H1 (cell line): ENCODE data around the gene LRRC49. TPM values are rescaled to one million over a fixed set of nuclear protein-coding genes. Genes with fewer than 3 reads are reported as not detected.

Experiments
- CTCF ChIA-PET: fragments of 300-600 bp; sonication (Branson Sonifier 250); formaldehyde crosslinking; loops from one replicate; lab custom pipeline; 2021; ENCODE audit not compliant: partially characterized antibody; lab: Charles Lee
- POLR2A ChIA-PET: fragments of 300-600 bp; sonication (Branson Sonifier 250); formaldehyde crosslinking; loops from one replicate; lab custom pipeline; 2021; ENCODE audit warnings: inconsistent platforms; ENCODE audit not compliant: partially characterized antibody; lab: Charles Lee
- DNase-seq, 2 experiments: peaks; one replicate each; pipeline versions ENCODE4 v3.0.0 to v3.0.0-alpha.2; 2010 to 2022; ENCODE audit warnings: low spot score in 2 of 2, low read depth in 1 of 2, mixed read lengths in 1 of 2
- FAIRE-seq: peaks from 2 replicates; lab custom pipeline; 2011; peaks lifted over from hg19 to GRCh38; lab: Jason Lieb, UNC
- H2AFZ ChIP-seq: 2 replicates; pipeline ENCODE4 v1.8.1; 2012; ENCODE audit warnings: low read length, inconsistent platforms
- H2AK5ac ChIP-seq: 2 replicates; pipeline ENCODE4 v1.6.1; 2013; ENCODE audit warnings: low read depth, low read length
- H2BK120ac ChIP-seq: replicated peaks from 2 replicates; pipeline ENCODE3; 2013; ENCODE audit warnings: low read depth, low read length, inconsistent platforms
- H2BK12ac ChIP-seq: 2 replicates; pipeline ENCODE4 v1.6.1; 2013; ENCODE audit warnings: low read depth, low read length
- H2BK15ac ChIP-seq: 2 replicates; pipeline ENCODE4 v1.6.1; 2013; ENCODE audit warnings: low read length
- H2BK20ac ChIP-seq: 2 replicates; pipeline ENCODE4 v1.6.1; 2013; ENCODE audit warnings: low read length
- H2BK5ac ChIP-seq: 2 replicates; pipeline ENCODE4 v1.6.1; 2013; ENCODE audit warnings: low read depth, low read length
- H3K14ac ChIP-seq: 2 replicates; pipeline ENCODE4 v1.6.1; 2013; ENCODE audit warnings: inconsistent platforms; ENCODE audit not compliant: insufficient read length
- H3K18ac ChIP-seq: 2 replicates; pipeline ENCODE4 v1.6.1; 2013; ENCODE audit warnings: low read length; ENCODE audit errors: extremely low read depth
- H3K23ac ChIP-seq: 2 replicates; pipeline ENCODE4 v1.6.1; 2013; ENCODE audit warnings: inconsistent platforms; ENCODE audit not compliant: insufficient read length
- H3K23me2 ChIP-seq: 2 replicates; pipeline ENCODE4 v1.6.1; 2013; ENCODE audit warnings: low read depth, low read length
- H3K27ac ChIP-seq: 2 replicates; pipeline ENCODE4 v1.6.1; 2011; ENCODE audit warnings: low read depth, low read length, inconsistent platforms
- H3K27me3 ChIP-seq, 4 experiments: replicated peaks in 1 of 4; 1 replicate in 1 of 4; 2 replicates in 3 of 4; pipeline versions ENCODE4 v1.6.1 to v1.8.1; 2011 to 2013; ENCODE audit warnings: low read length in 3 of 4, mild to moderate bottlenecking in 3 of 4, inconsistent platforms in 2 of 4, mixed read lengths in 2 of 4, moderate library complexity in 1 of 4; ENCODE audit not compliant: control insufficient read depth in 3 of 4, insufficient read depth in 3 of 4; ENCODE audit errors: extremely low read depth in 1 of 4
- H3K36me3 ChIP-seq, 4 experiments: 2 replicates each; pipeline versions ENCODE4 v1.6.1 to v1.8.1; 2011 to 2013; ENCODE audit warnings: mild to moderate bottlenecking in 4 of 4, low read length in 3 of 4, moderate library complexity in 2 of 4, control low read depth in 1 of 4, inconsistent platforms in 1 of 4; ENCODE audit not compliant: insufficient read depth in 4 of 4, control insufficient read depth in 2 of 4
- H3K4ac ChIP-seq: replicated peaks from 2 replicates; pipeline ENCODE3; 2013; ENCODE audit warnings: low read length, low read depth, mixed read lengths, inconsistent platforms; ENCODE audit not compliant: insufficient read length
- H3K4me1 ChIP-seq, 4 experiments: replicated peaks in 1 of 4; 1 replicate in 1 of 4; 2 replicates in 3 of 4; pipeline versions ENCODE4 v1.6.1 to v1.8.1; 2011 to 2013; ENCODE audit warnings: low read length in 3 of 4, inconsistent platforms in 2 of 4, mixed read lengths in 1 of 4; ENCODE audit not compliant: insufficient read depth in 4 of 4, control insufficient read depth in 3 of 4
- H3K4me2 ChIP-seq, 2 experiments: 2 replicates each; pipeline versions ENCODE4 v1.6.1 to v1.8.1; 2011 to 2013; ENCODE audit warnings: low read depth in 2 of 2, low read length in 2 of 2, control low read depth in 1 of 2, inconsistent platforms in 1 of 2, mild to moderate bottlenecking in 1 of 2; ENCODE audit not compliant: insufficient read depth in 1 of 2
- H3K4me3 ChIP-seq, 4 experiments: fragments of 200-600, 300-600 bp in 1 of 4; sonication (generic), shearing (Covaris generic), sonication (Bioruptor Twin) in 1 of 4; 2 replicates each; pipeline versions ENCODE4 v1.5.1 to v1.8.1; 2011 to 2016; ENCODE audit warnings: low read length in 4 of 4, low read depth in 3 of 4, control low read depth in 2 of 4, inconsistent platforms in 2 of 4, mild to moderate bottlenecking in 2 of 4, mixed read lengths in 1 of 4, moderate library complexity in 1 of 4; ENCODE audit not compliant: insufficient read depth in 2 of 4; ENCODE audit errors: extremely low read depth in 1 of 4
- H3K56ac ChIP-seq: replicated peaks from 2 replicates; pipeline ENCODE3; 2013; ENCODE audit warnings: low read depth, mild to moderate bottlenecking, mixed read lengths, low read length, inconsistent platforms; ENCODE audit not compliant: insufficient read length
- H3K79me1 ChIP-seq: 2 replicates; pipeline ENCODE4 v1.6.1; 2013; ENCODE audit warnings: low read depth, low read length, control low read depth
- H3K79me2 ChIP-seq, 2 experiments: 2 replicates each; pipeline versions ENCODE4 v1.6.1 to v1.8.1; 2012 to 2013; ENCODE audit warnings: low read length in 2 of 2, mild to moderate bottlenecking in 2 of 2, inconsistent platforms in 1 of 2; ENCODE audit not compliant: insufficient read depth in 2 of 2, control insufficient read depth in 1 of 2
- H3K9ac ChIP-seq, 4 experiments: replicated peaks in 1 of 4; 1 replicate in 1 of 4; 2 replicates in 3 of 4; pipeline versions ENCODE4 v1.6.1 to v1.8.1; 2011 to 2013; ENCODE audit warnings: low read depth in 3 of 4, low read length in 3 of 4, control low read depth in 2 of 4, mild to moderate bottlenecking in 2 of 4, moderate library complexity in 2 of 4, inconsistent platforms in 1 of 4; ENCODE audit errors: extremely low read depth in 1 of 4
- H3K9me3 ChIP-seq, 2 experiments: 2 replicates each; pipeline versions ENCODE4 v1.6.1 to v1.8.1; 2012 to 2013; ENCODE audit warnings: mild to moderate bottlenecking in 2 of 2, moderate library complexity in 2 of 2, control low read depth in 1 of 2, inconsistent platforms in 1 of 2, low read depth in 1 of 2, low read length in 1 of 2, mixed read lengths in 1 of 2; ENCODE audit not compliant: insufficient read depth in 2 of 2
- H4K20me1 ChIP-seq, 2 experiments: replicated peaks in 1 of 2; 2 replicates each; pipeline versions ENCODE3 to v1.8.1; 2011 to 2013; ENCODE audit warnings: inconsistent platforms in 2 of 2, low read length in 2 of 2, mild to moderate bottlenecking in 1 of 2; ENCODE audit not compliant: insufficient read depth in 2 of 2, control insufficient read depth in 1 of 2
- H4K5ac ChIP-seq: 2 replicates; pipeline ENCODE4 v1.6.1; 2013; ENCODE audit warnings: low read length, low read depth, mixed read lengths, inconsistent platforms; ENCODE audit not compliant: insufficient read length
- H4K8ac ChIP-seq: 2 replicates; pipeline ENCODE4 v1.8.0; 2013; ENCODE audit warnings: mild to moderate bottlenecking, moderate library complexity, low read length, inconsistent platforms; ENCODE audit not compliant: insufficient read depth; ENCODE audit errors: extremely low read depth
- H4K91ac ChIP-seq: replicated peaks from 2 replicates; pipeline ENCODE3; 2013; ENCODE audit warnings: low read length, mixed read lengths, inconsistent platforms; ENCODE audit not compliant: insufficient read length
- MAFK ChIP-seq: IDR thresholded peaks from 2 replicates; pipeline ENCODE4 v1.6.1; 2012; ENCODE audit warnings: low read depth, mild to moderate bottlenecking, improper control_type of control experiment, low read length
- NANOG ChIP-seq: IDR thresholded peaks from 2 replicates; pipeline ENCODE4 v1.6.1; 2011; ENCODE audit warnings: low read length, low read depth, mild to moderate bottlenecking, inconsistent platforms; ENCODE audit not compliant: insufficient read depth, poor library complexity, severe bottlenecking
- POLR2AphosphoS5 ChIP-seq: IDR thresholded peaks from 2 replicates; pipeline ENCODE4 v1.6.1; 2011; ENCODE audit warnings: low read depth, low read length
- SP1 ChIP-seq: IDR thresholded peaks from 2 replicates; pipeline ENCODE4 v1.6.1; 2011; ENCODE audit warnings: low read depth, low read length
- TCF12 ChIP-seq: IDR thresholded peaks from 2 replicates; pipeline ENCODE4 v1.6.1; 2011; ENCODE audit warnings: low read depth, mild to moderate bottlenecking, low read length
- WGBS, 2 experiments: shearing (Covaris generic) in 1 of 2; methylation state at CpG; one replicate each; pipeline versions ENCODE4 v1.1.6 to v1.1.7; 2013 to 2015; ENCODE audit warnings: low lambda C conversion rate in 2 of 2, mixed read lengths in 2 of 2, inconsistent platforms in 1 of 2, low coverage in 1 of 2, missing lambda C conversion rate in 1 of 2; ENCODE audit not compliant: insufficient replicate concordance in 2 of 2, insufficient coverage in 1 of 2, insufficient read length in 1 of 2; ENCODE audit errors: extremely low coverage in 1 of 2, missing lambda C conversion rate in 1 of 2; 5-methylcytosine and 5-hydroxymethylcytosine counted together
- polyA plus RNA-seq, 7 experiments: library from polyadenylated mRNA; depleted of rRNA in 3 of 7; stranded (reverse) in 5 of 7; unstranded in 2 of 7; fragments of >200 nt in 5 of 7; fragments of 200-250 nt in 2 of 7; gene quantifications; 1 replicate in 5 of 7; 2 replicates in 1 of 7; 4 replicates in 1 of 7; pipeline versions ENCODE4 v1.2.1 to v1.2.3, GENCODE V29; 2011 to 2013; ENCODE audit warnings: missing spikeins in 2 of 7, mixed read lengths in 2 of 7
- total RNA-seq: library from RNA; stranded (reverse); fragmentation: NEBNext Ultra II Directional; extraction: Animal tissue kit (Norgen Biotek cat#: 25700); gene quantifications from 2 replicates; pipeline ENCODE4 v1.2.1, GENCODE V29; 2021

The LRRC49 gene
- total and polyA plus RNA-seq, 2 of the 8 experiments (the other 6 are each of a cell fraction or from before 2014, with no cell fraction given), result 5.0 to 10.4 TPM

GRCh38 chr15:70963199-70963598 lies 70.6 kb downstream of the LRRC49 start:
- Histone ChIP-seq H3K4me1 (no peaks in the 10 kb centered on the region), H2BK120ac (no peak overlapping the region), H2AFZ (no peak overlapping the region), H3K14ac (no peak overlapping the region), H3K4ac (no peak overlapping the region), H3K9me3 (no peaks in the 10 kb centered on the region), H2BK15ac (no peak overlapping the region), H3K9ac (no peak overlapping the region), H2AK5ac (no peak overlapping the region), H3K27me3 (no peaks in the 10 kb centered on the region), H3K18ac (no peak overlapping the region), H2BK20ac (no peak overlapping the region), H3K79me1 (no peaks in the 10 kb centered on the region), H4K20me1 (no peaks in the 10 kb centered on the region), H2BK12ac (no peak overlapping the region), H3K4me2 (no peak overlapping the region), H3K79me2 (no peaks in the 10 kb centered on the region), H3K4me3 (no peak overlapping the region), H3K36me3 (no peaks in the 10 kb centered on the region; a peak in 1 of 8 replicates), H4K5ac (no peak overlapping the region), H3K23ac (no peak overlapping the region)
- POLR2A ChIA-PET, result no interaction called here
- CTCF ChIA-PET, result interaction anchor here (1.2 to 3.1 kb wide), 3 partner anchors 11 to 789 kb away, joined by 3 to 9 read pairs (median 4); no protein-coding TSS in a partner anchor
- FAIRE-seq (no peak), DNase-seq (no peak)
- 87% methylated on average over 1 of the region's 1 CpG; no CpG with 5 or more reads in 1 of the 2 experiments for WGBS, 2 experiments
- no peak for TF ChIP-seq NANOG
- peak; percentile 63; the same call in 1 of the 2 replicates for TF ChIP-seq MAFK
- TF ChIP-seq SP1, result no peak
- TF ChIP-seq POLR2AphosphoS5, result no peak
- no peak for TF ChIP-seq TCF12
- TF ChIP-seq, all 59 proteins: peak for 1
- Histone ChIP-seq H2BK5ac (no peak overlapping the region), H4K91ac (no peak overlapping the region), H3K23me2 (no peaks in the 10 kb centered on the region), H3K56ac (no peak overlapping the region), H3K27ac (no peak overlapping the region), H4K8ac (no peak overlapping the region)
